ENCODE results near the gene FGF11.
A peak's percentile ranks its signal among the peaks of the same experiment; 100 is the strongest.
"Not testable (repeated sequence)": the region's sequence is repeated elsewhere in the genome, so short reads cannot be mapped to it uniquely, and the experiment has no call there.

FGF11 gene

DNA sequence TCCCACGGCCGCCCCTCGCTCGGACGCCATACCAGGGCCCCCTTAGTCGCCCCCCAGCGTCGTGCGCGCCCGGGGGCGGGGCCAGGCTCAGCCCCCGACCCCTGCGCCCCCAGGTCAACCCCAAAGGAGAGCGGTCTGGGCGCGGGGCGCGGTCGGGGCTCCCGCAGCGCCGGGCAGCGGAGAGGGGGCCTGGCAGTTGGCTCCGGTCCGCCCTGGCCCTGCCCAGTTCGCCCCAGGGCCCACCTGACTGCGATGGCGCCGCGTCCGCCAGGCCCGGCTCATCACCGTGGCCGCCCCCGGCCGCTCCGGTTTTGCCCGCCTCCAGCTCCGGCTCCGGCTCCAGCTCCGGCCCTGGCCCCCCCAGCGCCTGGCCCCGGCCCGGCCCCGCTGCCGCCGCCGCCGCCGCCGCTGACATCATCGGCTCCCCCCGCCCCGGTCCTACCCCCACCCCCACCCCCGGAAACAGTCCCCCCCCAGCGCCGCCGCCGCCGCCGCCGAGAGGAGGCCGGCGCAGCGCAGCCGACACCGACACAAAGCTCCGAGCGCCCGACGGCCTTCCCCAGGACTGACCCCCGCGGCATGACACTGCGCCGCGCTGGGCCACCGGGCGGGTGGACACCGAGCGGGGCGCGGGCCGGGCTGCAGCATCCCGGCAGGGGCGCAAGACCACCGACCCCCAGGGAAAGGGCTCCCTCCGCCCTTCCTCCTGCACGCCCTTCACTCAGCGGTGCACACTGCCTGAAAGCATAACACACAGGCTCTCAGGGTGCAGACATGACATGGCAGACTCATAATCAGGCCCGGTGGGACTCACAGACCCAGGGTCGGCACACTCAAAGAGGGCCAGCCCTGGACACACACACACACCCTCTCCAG, 40.1 kb downstream of the FGF11 start, which contains the start of gene ZBTB4:
TSS of gene ZBTB4 (minus strand) at position 419 of the 876 bp plus-strand sequence. CDS start 12,830 bp downstream, outside the sequence.
- Histone ChIP-seq H3K36me3 (replicated peaks) (no peaks in the 10 kb centered on the region), H3K27me3 (ENCODE audit: low read depth) (no peaks in the 10 kb centered on the region), H3K9me3 (no peaks in the 10 kb centered on the region), H3K4me3 (peak within 1 kb of the TSS; percentile 54), H3K4me1 (peaks cover 17% of the 10 kb centered on the region)
- peak; percentile 44 to 62 for DNase-seq (ENCODE audit: low spot score in 2 of 2)
- in situ Hi-C loops (cut with MboI; ENCODE audit: low sequenced_read_pairs) = loop anchor here (10.0 kb wide), 1 partner anchor 235 kb away; the partner anchor contains the start of gene GABARAP

GRCh38 chr17:7480089-7480384, 40.7 kb downstream of the FGF11 start:
- Histone ChIP-seq H3K4me3 (peak overlapping the region; percentile 54), H3K4me1 (peaks cover 17% of the 10 kb centered on the region), H3K27me3 (ENCODE audit: low read depth) (no peaks in the 10 kb centered on the region), H3K9me3 (no peaks in the 10 kb centered on the region), H3K36me3 (replicated peaks) (no peaks in the 10 kb centered on the region)
- in situ Hi-C loops (cut with MboI; ENCODE audit: low sequenced_read_pairs) = loop anchor here (10.0 kb wide), 1 partner anchor 235 kb away; the partner anchor contains the start of gene GABARAP
- peak in 1 of 2 experiments; percentile 45 for DNase-seq (ENCODE audit: low spot score in 2 of 2)

GRCh38 chr17:7481275-7481674, 42.0 kb downstream of the FGF11 start, which contains the start of gene SLC35G6:
SLC35G6 (plus strand) TSS chr17:7481446; CDS start chr17:7481517, 71 bp downstream.
- H3K4me1 ChIP-seq = peaks cover 22% of the 10 kb centered on the region
- H3K9me3 ChIP-seq; DNase-seq (ENCODE audit: low spot score in 2 of 2); H3K36me3 ChIP-seq (replicated peaks); H3K27me3 ChIP-seq (ENCODE audit: low read depth): not testable (repeated sequence)
- peak within 1 kb of the TSS; percentile 54; the same call in 1 of the 2 replicates for H3K4me3 ChIP-seq
- in situ Hi-C loops (cut with MboI; ENCODE audit: low sequenced_read_pairs) = loop anchor here (10.0 kb wide), 1 partner anchor 236 kb away; the partner anchor contains the start of gene GABARAP

DNA sequence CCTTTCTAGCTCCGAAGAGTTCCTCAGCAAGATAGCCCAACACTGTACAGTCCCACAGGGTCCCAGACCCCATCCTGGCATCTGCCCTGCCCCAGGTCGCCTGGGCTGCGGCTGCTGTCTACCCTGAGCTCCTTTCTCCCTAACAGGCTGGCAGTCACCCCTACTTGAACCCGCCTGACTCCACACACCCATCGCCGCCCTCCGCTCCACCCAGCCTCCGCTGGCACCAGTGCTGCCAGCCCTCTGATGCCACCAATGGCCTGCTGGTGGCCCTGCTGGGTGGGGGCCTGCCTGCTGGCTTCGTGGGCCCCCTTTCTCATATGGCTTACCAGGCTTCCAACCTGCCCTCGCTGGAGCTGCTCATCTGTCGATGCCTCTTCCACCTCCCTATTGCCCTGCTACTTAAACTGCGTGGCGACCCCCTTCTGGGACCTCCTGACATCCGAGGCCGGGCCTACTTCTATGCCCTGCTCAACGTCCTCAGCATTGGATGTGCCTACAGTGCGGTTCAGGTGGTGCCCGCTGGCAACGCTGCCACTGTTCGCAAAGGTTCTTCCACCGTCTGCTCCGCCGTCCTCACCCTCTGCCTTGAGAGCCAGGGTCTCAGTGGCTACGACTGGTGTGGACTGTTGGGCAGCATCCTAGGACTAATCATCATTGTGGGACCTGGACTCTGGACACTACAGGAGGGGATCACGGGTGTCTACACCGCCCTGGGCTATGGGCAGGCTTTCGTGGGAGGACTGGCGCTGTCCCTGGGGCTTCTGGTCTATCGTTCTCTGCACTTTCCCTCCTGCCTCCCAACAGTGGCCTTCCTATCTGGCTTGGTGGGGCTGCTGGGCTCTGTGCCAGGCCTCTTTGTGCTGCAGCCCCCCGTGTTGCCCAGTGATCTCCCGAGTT, 42.8 kb downstream of the FGF11 start:
- H3K4me1 ChIP-seq = peaks cover 27% of the 10 kb centered on the region

GRCh38 chr17:7482742-7483088, 43.4 kb downstream of the FGF11 start:
- not testable (repeated sequence) for H3K27me3 ChIP-seq (ENCODE audit: low read depth); H3K4me3 ChIP-seq; H3K9me3 ChIP-seq; H3K36me3 ChIP-seq (replicated peaks); DNase-seq (ENCODE audit: low spot score in 2 of 2)
- peaks cover 30% of the 10 kb centered on the region for H3K4me1 ChIP-seq
- in situ Hi-C loops (cut with MboI; ENCODE audit: low sequenced_read_pairs) = loop anchor here (10.0 kb wide), 1 partner anchor 238 kb away; the partner anchor contains the start of gene GABARAP

More for the DNA sequence above, 42.8 kb downstream of the FGF11 start:
- H3K9me3 ChIP-seq; H3K36me3 ChIP-seq (replicated peaks); DNase-seq (ENCODE audit: low spot score in 2 of 2); H3K27me3 ChIP-seq (ENCODE audit: low read depth); H3K4me3 ChIP-seq: not testable (repeated sequence)
- in situ Hi-C loops (cut with MboI; ENCODE audit: low sequenced_read_pairs) = loop anchor here (10.0 kb wide), 1 partner anchor 237 kb away; the partner anchor contains the start of gene GABARAP

DNA sequence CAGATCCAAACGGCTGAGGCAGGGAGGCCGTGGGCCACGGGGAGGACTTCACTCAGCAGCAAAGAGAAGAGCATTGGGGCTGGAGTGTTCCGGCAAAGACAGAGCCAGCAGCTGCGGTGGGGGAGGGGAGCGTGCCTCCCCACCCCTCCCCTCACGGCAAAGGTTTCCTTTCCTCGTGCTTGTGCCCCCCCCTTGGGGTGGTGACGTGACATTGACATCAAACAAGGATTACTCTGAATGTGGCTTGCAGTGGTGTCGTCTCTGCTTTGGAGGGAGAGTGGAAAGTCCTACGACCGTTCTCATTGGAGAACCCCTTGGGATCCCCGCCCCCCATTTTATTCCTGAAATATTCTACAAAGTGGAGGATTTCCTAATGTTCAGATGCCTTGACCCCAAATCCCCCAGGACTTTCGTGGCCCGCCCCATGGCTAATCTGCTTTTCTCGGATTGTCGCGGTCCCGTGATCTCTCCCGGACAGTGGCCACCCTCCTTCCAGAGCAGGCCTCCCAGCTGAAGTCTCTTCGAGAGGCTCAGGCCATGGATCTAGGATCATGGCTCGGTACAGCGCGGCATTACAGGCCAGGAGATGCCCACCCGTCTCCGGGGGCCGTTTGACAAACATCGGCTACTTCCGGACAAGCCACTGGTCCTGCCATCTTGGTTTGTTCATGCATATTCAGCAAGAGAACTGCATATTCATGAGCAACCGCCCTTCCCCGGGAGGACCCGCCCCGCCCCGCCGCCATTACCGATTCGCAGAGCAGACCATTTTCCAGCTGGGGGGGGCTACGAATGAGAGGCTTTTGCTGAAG, 44.1 kb downstream of the FGF11 start:
- DNase-seq (ENCODE audit: low spot score in 2 of 2) = peak; percentile 92 to 97
- H3K27me3 ChIP-seq (ENCODE audit: low read depth) = no peaks in the 10 kb centered on the region
- in situ Hi-C loops (cut with MboI; ENCODE audit: low sequenced_read_pairs) = loop anchor here (10.0 kb wide), 1 partner anchor 239 kb away; the partner anchor contains the start of gene GABARAP
- peaks cover 24% of the 10 kb centered on the region for H3K4me1 ChIP-seq
- no peaks in the 10 kb centered on the region for H3K9me3 ChIP-seq
- H3K4me3 ChIP-seq = peak overlapping the region; percentile 60
- H3K36me3 ChIP-seq (replicated peaks) = no peaks in the 10 kb centered on the region

- Histone ChIP-seq H3K36me3 (replicated peaks) (no peaks in the 10 kb centered on the region), H3K27me3 (ENCODE audit: low read depth) (no peaks in the 10 kb centered on the region), H3K9me3 (no peaks in the 10 kb centered on the region), H3K4me1 (peaks cover 24% of the 10 kb centered on the region), H3K4me3 (peak within 1 kb of the TSS; percentile 60)
- in situ Hi-C loops (cut with MboI; ENCODE audit: low sequenced_read_pairs) = loop anchor here (10.0 kb wide), 1 partner anchor 239 kb away; the partner anchor contains the start of gene GABARAP
- peak; percentile 94 to 97 for DNase-seq (ENCODE audit: low spot score in 2 of 2)
Measured at GRCh38 chr17:7484067-7484918, 45.0 kb downstream of the FGF11 start, which contains the start of gene POLR2A. POLR2A (plus strand) TSS chr17:7484366.

DNA sequence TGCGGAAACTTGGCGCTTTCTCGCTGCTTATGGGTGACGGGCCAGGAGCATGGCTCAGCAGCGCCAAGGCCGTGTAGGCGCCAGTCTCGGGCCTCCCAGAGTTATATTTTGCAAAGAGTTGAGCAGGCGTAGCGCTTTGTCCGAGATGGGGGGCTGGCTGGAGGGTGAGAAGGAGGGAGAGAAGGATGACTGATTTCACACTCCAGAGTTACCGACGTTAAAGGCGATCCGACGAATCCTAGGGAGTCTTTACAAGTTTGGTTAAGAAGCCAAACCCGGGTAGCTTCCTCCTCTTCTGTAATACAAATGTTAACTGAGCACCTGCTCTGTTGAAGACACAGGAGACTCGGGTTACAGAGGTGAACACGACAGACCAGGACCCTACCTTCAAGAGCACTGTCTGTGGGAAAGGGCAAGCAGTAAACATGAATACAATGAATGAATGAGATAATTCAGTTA, 45.6 kb downstream of the FGF11 start:
- Histone ChIP-seq H3K36me3 (replicated peaks) (no peaks in the 10 kb centered on the region; the same call in 1 of the 2 replicates), H3K4me3 (peak overlapping the region; percentile 60), H3K27me3 (ENCODE audit: low read depth) (no peaks in the 10 kb centered on the region), H3K4me1 (peaks cover 23% of the 10 kb centered on the region), H3K9me3 (no peaks in the 10 kb centered on the region)
- in situ Hi-C loops (cut with MboI; ENCODE audit: low sequenced_read_pairs) = loop anchor here (10.0 kb wide), 1 partner anchor 240 kb away; the partner anchor contains the start of gene GABARAP
- DNase-seq (ENCODE audit: low spot score in 2 of 2) = no peak

DNA sequence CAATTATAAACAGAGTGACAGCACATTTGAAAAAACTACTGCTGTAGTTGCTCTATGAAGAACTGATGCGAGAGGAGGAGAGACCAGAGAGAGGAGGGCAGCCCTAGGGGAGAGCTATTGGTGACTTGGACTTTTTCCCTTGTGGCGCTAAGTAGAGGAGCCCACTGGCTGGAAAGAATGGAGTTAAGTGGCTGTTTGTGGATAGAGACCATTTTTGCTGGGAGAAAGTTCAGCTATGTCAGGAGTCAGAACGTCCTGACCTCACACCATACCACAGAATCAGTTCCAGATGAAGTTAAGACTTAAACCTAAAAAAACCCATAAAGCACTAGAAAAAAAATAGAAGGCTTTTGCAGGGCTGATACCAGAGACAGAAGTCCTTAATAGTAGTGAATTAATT, 46.9 kb downstream of the FGF11 start:
- no peak for DNase-seq (ENCODE audit: low spot score in 2 of 2)
- Histone ChIP-seq H3K4me3 (peak overlapping the region; percentile 60), H3K9me3 (no peaks in the 10 kb centered on the region), H3K36me3 (replicated peaks) (peaks cover under 1% of the 10 kb centered on the region; the same call in 1 of the 2 replicates), H3K27me3 (ENCODE audit: low read depth) (no peaks in the 10 kb centered on the region), H3K4me1 (peaks cover 15% of the 10 kb centered on the region)
- in situ Hi-C loops (cut with MboI; ENCODE audit: low sequenced_read_pairs) = loop anchor here (10.0 kb wide), 1 partner anchor 241 kb away; the partner anchor contains the start of gene GABARAP

- in situ Hi-C loops (cut with MboI; ENCODE audit: low sequenced_read_pairs) = no loop called here
- Histone ChIP-seq H3K36me3 (replicated peaks) (peaks cover 9% of the 10 kb centered on the region; the same call in 1 of the 2 replicates), H3K4me1 (peaks cover 22% of the 10 kb centered on the region)
Measured at GRCh38 chr17:7490144-7490543, 50.8 kb downstream of the FGF11 start.

GRCh38 chr17:7491583-7491982, 52.3 kb downstream of the FGF11 start:
- H3K4me1 ChIP-seq = peaks cover 14% of the 10 kb centered on the region
- H3K9me3 ChIP-seq = no peaks in the 10 kb centered on the region
- in situ Hi-C loops (cut with MboI; ENCODE audit: low sequenced_read_pairs) = no loop called here
- H3K4me3 ChIP-seq = no peak overlapping the region
- no peak for DNase-seq (ENCODE audit: low spot score in 2 of 2)
- peaks cover 21% of the 10 kb centered on the region for H3K36me3 ChIP-seq (replicated peaks)
- H3K27me3 ChIP-seq (ENCODE audit: low read depth) = no peaks in the 10 kb centered on the region

More at GRCh38 chr17:7490144-7490543, 50.8 kb downstream of the FGF11 start:
- Histone ChIP-seq H3K9me3 (no peaks in the 10 kb centered on the region), H3K4me3 (no peak overlapping the region), H3K27me3 (ENCODE audit: low read depth) (no peaks in the 10 kb centered on the region)
- no peak for DNase-seq (ENCODE audit: low spot score in 2 of 2)

- in situ Hi-C loops (cut with MboI; ENCODE audit: low sequenced_read_pairs) = no loop called here
- DNase-seq (ENCODE audit: low spot score in 2 of 2) = no peak
- Histone ChIP-seq H3K4me3 (no peak overlapping the region), H3K27me3 (ENCODE audit: low read depth) (no peaks in the 10 kb centered on the region), H3K9me3 (no peaks in the 10 kb centered on the region), H3K4me1 (peaks cover 6% of the 10 kb centered on the region), H3K36me3 (replicated peaks) (peaks cover 44% of the 10 kb centered on the region)
Measured at GRCh38 chr17:7493941-7494340, 54.6 kb downstream of the FGF11 start.

Measured in HAP-1 (cell line).